Ishikawa (cell line): ENCODE data around the gene CALCOCO2.

Experiments
- CEBPB ChIP-seq: IDR thresholded peaks from 2 replicates; pipeline ENCODE4 v1.6.1; 2012
- CREB1 ChIP-seq: IDR thresholded peaks from 2 replicates; pipeline ENCODE4 v1.6.1; 2012; ENCODE audit warnings: low read depth
- EGR1 ChIP-seq: IDR thresholded peaks from 2 replicates; pipeline ENCODE4 v1.6.1; 2012
- EP300 ChIP-seq: IDR thresholded peaks from 2 replicates; pipeline ENCODE4 v1.6.1; 2012; ENCODE audit warnings: borderline replicate concordance
- FOXM1 ChIP-seq: IDR thresholded peaks from 2 replicates; pipeline ENCODE4 v1.6.1; 2012; ENCODE audit warnings: low read depth, borderline replicate concordance
- NFIC ChIP-seq: IDR thresholded peaks from 2 replicates; pipeline ENCODE4 v1.6.1; 2012
- RAD21 ChIP-seq: IDR thresholded peaks from 2 replicates; pipeline ENCODE4 v1.6.1; 2012; ENCODE audit warnings: low read depth
- REST ChIP-seq: IDR thresholded peaks from 2 replicates; pipeline ENCODE4 v1.6.1; 2012; ENCODE audit warnings: low read depth, mild to moderate bottlenecking
- TAF1 ChIP-seq: IDR thresholded peaks from 2 replicates; pipeline ENCODE4 v1.6.1; 2012; ENCODE audit warnings: low read depth, mild to moderate bottlenecking
- TCF12 ChIP-seq: IDR thresholded peaks from 2 replicates; pipeline ENCODE4 v1.6.1; 2012; ENCODE audit warnings: low read depth
- TEAD4 ChIP-seq: IDR thresholded peaks from 2 replicates; pipeline ENCODE4 v1.6.1; 2012
- YY1 ChIP-seq: IDR thresholded peaks from 2 replicates; pipeline ENCODE4 v1.6.1; 2012; ENCODE audit warnings: low read depth
- ZBTB7A ChIP-seq: IDR thresholded peaks from 2 replicates; pipeline ENCODE4 v1.6.1; 2012; ENCODE audit warnings: low read depth
- TF ChIP-seq, protein P1 (sequence below): IDR thresholded peaks from 2 replicates; pipeline ENCODE4 v1.6.1; 2012
- TF ChIP-seq, protein P2 (sequence below): IDR thresholded peaks from 2 replicates; pipeline ENCODE4 v1.6.1; 2012

CALCOCO2 gene

DNA sequence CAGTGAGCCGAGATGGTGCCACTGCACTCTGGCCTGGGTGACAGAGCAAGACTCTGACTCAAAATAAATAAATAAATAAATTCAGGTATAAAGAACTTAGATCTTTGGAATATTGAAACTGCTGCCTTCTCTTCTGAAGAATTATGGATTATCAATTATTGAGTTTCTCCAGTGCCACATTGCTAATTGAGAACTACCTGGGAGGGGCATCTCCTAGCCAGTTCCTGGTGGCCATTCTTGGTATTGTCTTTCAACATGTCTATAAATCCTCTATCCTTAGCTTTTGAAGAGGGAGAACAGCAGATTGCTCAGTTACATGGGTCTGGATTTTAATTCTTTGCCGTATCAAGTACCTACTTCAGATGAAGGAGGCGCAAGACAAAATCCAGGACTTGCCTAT is 29.2 kb downstream of the CALCOCO2 start:
- no peak for TF ChIP-seq TAF1
- TF ChIP-seq REST: no peak
- TF ChIP-seq, protein P1, sequence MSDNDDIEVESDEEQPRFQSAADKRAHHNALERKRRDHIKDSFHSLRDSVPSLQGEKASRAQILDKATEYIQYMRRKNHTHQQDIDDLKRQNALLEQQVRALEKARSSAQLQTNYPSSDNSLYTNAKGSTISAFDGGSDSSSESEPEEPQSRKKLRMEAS: no peak
- TF ChIP-seq TEAD4: no peak
- no peak for TF ChIP-seq EGR1

GRCh38 chr17:48860456-48860855 is 29.6 kb downstream of the CALCOCO2 start:
- TF ChIP-seq EP300 (no peak), EGR1 (no peak)

GRCh38 chr17:48868916-48869500 is 38.2 kb downstream of the CALCOCO2 start:
- TF ChIP-seq TCF12 (no peak), EP300 (no peak), ZBTB7A (no peak), NFIC (no peak), CREB1 (no peak), RAD21 (no peak), FOXM1 (no peak), TAF1 (no peak), EGR1 (no peak)
- TF ChIP-seq, protein P2, sequence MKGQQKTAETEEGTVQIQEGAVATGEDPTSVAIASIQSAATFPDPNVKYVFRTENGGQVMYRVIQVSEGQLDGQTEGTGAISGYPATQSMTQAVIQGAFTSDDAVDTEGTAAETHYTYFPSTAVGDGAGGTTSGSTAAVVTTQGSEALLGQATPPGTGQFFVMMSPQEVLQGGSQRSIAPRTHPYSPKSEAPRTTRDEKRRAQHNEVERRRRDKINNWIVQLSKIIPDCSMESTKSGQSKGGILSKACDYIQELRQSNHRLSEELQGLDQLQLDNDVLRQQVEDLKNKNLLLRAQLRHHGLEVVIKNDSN: no peak

DNA sequence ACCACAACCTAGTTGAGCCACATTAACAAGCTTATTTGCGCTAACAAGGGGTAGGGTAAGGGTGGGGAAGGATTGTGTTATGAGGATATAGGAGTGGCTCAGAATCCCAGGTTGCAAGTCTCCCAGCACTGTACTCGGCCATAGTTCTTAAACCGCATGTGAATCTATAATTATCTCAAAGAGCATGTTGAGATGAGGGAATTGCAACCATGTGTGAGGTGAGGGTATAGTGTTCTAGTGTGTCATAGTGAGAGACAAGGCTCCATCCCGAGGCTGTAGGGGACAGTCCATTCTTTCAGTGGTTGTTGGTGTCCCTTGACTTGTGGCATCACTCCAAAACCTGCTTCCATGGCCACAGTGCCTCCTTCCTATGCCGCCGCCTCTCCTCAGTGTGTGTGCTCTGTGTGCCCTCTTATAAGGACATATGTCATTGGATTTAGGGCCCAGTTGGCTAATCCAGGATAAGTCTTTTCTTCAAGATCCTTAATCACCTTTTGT is 39.0 kb downstream of the CALCOCO2 start:
- TF ChIP-seq EGR1 (no peak), RAD21 (no peak), TEAD4 (no peak), YY1 (no peak), NFIC (no peak), ZBTB7A (no peak), TCF12 (no peak), REST (no peak), CREB1 (no peak), CEBPB (no peak), EP300 (no peak), FOXM1 (no peak), TAF1 (no peak)
- TF ChIP-seq, protein P1: no peak
- TF ChIP-seq, protein P2: no peak

- no peak for TF ChIP-seq CREB1
- no peak for TF ChIP-seq REST
- TF ChIP-seq, protein P1: no peak
- no peak for TF ChIP-seq YY1
- no peak for TF ChIP-seq CEBPB
- no peak for TF ChIP-seq EGR1
- no peak for TF ChIP-seq NFIC
- TF ChIP-seq FOXM1: no peak
- TF ChIP-seq ZBTB7A: no peak
- no peak for TF ChIP-seq TCF12
Measured at GRCh38 chr17:48871035-48871550, 40.3 kb downstream of the CALCOCO2 start.
